SH-SY5Y (cell line): ENCODE data around the gene HGS.

Experiments used
- GATA2 ChIP-seq: IDR thresholded peaks from 2 replicates; pipeline ENCODE4 v1.6.1; 2011; ENCODE audit warnings: mild to moderate bottlenecking, low read depth, low read length
- GATA3 ChIP-seq: IDR thresholded peaks from 2 replicates; pipeline ENCODE4 v1.6.1; 2011; ENCODE audit warnings: low read depth, mild to moderate bottlenecking, low read length, moderate library complexity

HGS gene

DNA sequence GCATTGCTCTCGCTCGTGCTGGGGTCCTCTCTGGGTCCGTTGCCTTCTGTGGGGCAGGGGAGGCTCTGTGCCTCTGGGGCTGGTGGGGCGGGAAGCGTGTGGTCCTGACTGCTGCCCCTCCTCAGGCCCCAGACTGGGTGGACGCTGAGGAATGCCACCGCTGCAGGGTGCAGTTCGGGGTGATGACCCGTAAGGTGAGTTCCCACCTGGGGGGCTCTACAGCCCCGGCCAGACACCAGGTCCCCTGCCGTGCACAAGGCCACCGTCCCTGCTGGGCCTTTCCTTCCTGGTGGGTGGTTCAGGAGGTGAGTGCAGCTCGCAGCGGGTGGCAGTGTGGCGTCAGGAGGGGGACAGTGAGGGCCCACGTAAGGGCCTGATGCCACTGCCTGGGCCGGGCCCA lies 6.7 kb downstream of the HGS start:
- TF ChIP-seq GATA3 (no peak), GATA2 (no peak)

DNA sequence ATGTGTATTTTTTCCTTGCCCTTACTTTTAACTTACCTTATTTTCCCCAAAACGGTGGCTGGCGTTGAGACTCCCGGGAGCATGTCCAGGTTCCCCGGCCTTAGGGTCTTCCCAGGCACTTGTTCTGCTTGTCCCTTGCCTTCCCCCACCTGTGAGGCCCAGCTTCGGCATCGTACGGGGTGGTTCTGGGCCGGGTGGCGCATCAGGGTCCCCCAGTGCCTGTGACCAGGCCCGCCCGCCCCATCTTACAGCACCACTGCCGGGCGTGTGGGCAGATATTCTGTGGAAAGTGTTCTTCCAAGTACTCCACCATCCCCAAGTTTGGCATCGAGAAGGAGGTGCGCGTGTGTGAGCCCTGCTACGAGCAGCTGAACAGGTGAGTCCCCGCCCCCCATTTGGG lies 7.4 kb downstream of the HGS start:
- TF ChIP-seq GATA2 (no peak), GATA3 (no peak)

DNA sequence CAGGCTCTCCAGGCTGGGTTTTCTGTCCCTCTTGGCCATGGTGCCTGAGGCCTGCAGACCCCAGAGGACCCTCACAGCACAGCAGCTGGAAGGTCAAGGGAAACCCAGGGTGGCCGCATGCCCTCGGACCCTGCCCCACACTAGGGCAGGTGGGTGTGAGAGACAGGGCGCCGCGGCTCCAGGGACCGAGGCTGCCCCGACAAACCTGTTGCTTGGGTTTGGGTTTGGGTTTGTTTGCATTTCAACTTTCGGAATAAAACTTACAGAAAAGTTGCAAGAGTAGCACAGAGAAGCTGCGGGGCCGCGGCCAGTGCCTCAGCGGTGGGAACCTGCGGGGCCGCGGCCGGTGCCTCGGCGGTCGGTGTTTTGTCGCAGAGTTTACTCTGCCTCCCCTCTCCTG lies 7.8 kb downstream of the HGS start:
- TF ChIP-seq GATA2 (no peak), GATA3 (no peak)

DNA sequence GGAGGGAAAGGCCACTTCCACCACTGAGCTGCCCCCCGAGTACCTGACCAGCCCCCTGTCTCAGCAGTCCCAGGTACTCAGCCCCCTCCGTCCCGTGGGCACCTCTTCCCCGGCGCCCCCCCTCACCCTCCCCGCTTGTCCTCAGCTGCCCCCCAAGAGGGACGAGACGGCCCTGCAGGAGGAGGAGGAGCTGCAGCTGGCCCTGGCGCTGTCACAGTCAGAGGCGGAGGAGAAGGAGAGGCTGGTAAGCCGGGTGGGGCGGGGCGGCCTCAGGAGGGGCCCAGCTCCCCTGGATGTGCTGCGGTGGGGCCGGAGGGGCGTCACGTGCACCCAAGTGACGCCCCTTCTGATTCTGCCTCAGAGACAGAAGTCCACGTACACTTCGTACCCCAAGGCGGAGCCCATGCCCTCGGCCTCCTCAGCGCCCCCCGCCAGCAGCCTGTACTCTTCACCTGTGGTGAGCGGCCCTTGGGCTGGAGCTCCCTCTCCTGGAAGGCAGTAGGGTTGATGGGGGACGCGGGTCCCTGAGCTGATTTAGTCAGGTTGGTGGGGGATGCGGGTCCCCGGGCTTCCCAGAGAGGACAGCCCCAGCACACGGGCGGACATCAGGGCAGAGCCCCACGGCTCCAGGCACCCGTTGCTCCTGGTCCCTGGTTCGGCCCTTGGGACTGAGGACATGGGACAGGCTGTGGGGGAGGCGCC lies 9.8 kb downstream of the HGS start:
- TF ChIP-seq GATA2 (no peak), GATA3 (no peak)

DNA sequence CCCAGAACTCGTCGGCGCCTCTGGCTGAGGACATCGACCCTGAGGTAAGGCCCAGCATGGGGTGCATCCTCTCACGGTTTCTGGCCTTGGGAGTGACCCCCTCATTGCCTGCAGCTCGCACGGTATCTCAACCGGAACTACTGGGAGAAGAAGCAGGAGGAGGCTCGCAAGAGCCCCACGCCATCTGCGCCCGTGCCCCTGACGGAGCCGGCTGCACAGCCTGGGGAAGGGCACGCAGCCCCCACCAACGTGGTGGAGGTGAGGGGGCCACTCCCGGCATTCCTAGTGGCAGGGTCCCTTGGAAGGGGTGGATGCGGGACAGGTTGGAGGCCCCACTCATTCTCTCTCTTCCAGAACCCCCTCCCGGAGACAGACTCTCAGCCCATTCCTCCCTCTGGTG lies 11.0 kb downstream of the HGS start:
- no peak for TF ChIP-seq GATA2
- no peak for TF ChIP-seq GATA3

DNA sequence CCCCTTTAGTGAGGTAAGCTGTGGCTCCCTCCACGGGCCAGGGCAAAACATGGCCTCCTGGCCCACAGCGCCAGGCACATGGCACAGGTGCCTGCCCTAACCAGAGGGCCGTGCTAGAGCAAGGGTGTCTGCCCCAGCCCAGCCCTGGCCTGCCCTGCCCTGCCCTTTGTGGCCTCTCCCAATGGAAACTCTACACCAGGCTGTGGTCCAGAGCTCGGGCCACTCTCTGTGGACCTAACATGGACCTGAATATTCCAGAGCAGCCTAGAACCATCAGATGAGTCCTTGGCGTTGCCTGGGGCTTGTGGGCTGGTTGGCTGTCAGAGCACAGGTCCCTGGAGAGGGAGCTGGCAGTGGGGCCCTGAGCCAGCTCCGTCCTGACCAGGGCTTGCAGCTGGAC lies 11.4 kb downstream of the HGS start:
- no peak for TF ChIP-seq GATA2
- TF ChIP-seq GATA3 = no peak

DNA sequence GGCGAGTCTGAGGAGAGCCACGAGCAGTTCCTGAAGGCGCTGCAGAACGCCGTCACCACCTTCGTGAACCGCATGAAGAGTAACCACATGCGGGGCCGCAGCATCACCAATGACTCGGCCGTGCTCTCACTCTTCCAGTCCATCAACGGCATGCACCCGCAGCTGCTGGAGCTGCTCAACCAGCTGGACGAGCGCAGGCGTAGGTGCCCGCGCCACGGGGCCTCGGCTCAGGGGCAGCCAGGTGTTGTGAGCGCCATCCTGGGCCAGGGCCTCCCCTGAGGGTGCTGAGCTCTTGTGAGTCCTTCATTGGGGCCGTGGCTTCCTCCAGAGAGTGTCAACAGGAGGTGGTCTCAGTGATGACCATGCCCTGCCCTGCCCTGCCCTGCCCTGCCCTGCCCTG lies 12.0 kb downstream of the HGS start:
- no peak for TF ChIP-seq GATA3
- no peak for TF ChIP-seq GATA2

DNA sequence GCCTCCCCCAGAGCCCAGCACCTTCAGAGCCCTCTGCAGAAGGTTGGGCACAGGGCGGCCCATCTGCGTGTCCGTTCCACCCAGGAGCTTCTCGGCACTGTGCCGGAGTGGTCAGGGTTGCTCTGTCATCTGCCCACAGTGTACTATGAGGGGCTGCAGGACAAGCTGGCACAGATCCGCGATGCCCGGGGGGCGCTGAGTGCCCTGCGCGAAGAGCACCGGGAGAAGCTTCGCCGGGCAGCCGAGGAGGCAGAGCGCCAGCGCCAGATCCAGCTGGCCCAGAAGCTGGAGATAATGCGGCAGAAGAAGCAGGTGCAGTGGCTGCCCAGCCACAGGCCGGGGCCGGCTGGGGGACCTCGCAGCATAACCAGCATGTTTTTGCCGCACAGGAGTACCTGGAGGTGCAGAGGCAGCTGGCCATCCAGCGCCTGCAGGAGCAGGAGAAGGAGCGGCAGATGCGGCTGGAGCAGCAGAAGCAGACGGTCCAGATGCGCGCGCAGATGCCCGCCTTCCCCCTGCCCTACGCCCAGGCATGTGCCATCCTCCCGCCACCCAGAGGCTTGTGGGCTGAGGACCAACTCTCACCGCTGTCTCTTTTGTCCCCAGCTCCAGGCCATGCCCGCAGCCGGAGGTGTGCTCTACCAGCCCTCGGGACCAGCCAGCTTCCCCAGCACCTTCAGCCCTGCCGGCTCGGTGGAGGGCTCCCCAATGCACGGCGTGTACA lies 12.6 kb downstream of the HGS start:
- TF ChIP-seq GATA3 (no peak), GATA2 (no peak)

DNA sequence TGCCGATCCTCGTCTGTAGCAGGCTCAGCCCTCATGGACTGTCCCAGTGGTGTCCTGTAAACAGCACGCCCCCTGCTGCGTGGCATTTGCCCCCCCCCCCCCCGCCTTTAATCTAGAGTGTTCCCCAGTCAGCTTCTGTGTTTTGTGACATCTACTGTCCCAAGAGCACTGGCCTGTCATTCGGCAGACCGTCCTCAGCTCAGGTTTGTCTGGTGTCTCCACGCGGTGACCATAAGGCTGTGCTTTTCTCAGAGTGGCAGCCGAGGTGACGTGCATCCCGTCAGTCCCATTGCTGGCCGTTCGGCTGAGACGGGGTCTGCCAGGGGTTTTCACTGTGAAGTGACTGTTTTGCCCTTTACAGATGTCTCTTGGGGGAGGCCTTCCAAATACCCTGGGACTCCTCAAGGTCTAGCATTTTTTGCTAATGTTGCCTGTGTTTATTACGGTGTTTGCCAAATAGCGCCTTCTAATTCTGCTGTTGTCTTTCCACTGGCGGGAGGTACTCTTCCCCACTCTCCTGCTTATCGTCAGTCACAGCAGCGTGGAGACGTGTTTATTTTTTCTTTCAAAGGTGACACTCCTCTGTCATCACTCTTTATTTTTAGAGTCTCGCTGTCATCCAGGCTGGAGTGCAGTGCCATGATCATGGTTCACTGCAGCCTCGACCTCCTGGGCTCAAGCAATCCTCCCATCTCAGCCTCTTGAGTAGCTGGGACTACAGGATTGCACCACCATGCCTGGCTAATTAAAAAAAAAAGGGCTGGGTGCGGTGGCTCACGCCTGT lies 13.6 kb downstream of the HGS start:
- TF ChIP-seq GATA2 (no peak), GATA3 (no peak)

DNA sequence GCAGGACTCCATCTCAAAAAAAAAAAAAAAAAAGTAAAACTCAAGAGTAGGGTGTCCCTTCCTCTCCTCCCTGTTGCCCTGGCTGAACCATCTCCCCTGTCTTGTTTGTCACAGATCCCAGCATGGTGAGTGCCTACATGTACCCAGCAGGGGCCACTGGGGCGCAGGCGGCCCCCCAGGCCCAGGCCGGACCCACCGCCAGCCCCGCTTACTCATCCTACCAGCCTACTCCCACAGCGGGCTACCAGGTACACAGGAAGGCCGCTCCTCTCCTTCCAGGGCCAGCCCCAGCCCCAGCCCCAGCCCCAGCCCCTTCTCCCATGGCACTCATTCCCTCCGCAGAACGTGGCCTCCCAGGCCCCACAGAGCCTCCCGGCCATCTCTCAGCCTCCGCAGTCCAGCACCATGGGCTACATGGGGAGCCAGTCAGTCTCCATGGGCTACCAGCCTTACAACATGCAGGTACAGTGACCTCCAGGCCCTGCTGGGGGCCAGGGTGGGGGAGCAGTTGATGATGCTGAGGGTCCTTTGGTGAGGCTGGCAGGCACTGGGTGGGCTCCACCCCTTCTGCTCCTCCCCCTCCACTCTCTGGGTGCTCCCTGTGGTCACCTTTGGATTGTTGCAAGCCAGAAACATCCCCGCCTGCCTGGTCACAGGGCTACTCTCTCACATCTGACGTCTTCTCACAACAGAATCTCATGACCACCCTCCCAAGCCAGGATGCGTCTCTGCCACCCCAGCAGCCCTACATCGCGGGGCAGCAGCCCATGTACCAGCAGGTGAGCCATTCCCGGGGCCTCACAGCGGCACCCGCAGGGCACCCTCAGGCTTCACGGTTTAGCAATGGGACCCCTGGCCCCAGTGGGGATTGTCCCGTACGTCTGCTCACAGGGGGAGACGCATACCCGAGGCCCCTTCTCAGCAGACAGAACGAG lies 16.8 kb downstream of the HGS start:
- no peak for TF ChIP-seq GATA2
- no peak for TF ChIP-seq GATA3

DNA sequence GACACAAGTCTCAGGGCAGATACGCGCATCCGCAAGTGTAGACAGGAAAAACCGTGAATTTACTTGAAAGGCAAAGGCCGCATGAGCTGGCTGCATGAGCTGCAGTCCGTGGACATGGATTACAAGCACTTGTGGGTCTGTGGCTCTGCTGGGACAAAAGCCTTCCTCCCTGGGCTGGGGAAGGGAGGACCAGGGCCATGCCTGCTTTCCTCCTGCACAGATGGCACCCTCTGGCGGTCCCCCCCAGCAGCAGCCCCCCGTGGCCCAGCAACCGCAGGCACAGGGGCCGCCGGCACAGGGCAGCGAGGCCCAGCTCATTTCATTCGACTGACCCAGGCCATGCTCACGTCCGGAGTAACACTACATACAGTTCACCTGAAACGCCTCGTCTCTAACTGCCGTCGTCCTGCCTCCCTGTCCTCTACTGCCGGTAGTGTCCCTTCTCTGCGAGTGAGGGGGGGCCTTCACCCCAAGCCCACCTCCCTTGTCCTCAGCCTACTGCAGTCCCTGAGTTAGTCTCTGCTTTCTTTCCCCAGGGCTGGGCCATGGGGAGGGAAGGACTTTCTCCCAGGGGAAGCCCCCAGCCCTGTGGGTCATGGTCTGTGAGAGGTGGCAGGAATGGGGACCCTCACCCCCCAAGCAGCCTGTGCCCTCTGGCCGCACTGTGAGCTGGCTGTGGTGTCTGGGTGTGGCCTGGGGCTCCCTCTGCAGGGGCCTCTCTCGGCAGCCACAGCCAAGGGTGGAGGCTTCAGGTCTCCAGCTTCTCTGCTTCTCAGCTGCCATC lies 17.7 kb downstream of the HGS start:
- no peak for TF ChIP-seq GATA2

DNA sequence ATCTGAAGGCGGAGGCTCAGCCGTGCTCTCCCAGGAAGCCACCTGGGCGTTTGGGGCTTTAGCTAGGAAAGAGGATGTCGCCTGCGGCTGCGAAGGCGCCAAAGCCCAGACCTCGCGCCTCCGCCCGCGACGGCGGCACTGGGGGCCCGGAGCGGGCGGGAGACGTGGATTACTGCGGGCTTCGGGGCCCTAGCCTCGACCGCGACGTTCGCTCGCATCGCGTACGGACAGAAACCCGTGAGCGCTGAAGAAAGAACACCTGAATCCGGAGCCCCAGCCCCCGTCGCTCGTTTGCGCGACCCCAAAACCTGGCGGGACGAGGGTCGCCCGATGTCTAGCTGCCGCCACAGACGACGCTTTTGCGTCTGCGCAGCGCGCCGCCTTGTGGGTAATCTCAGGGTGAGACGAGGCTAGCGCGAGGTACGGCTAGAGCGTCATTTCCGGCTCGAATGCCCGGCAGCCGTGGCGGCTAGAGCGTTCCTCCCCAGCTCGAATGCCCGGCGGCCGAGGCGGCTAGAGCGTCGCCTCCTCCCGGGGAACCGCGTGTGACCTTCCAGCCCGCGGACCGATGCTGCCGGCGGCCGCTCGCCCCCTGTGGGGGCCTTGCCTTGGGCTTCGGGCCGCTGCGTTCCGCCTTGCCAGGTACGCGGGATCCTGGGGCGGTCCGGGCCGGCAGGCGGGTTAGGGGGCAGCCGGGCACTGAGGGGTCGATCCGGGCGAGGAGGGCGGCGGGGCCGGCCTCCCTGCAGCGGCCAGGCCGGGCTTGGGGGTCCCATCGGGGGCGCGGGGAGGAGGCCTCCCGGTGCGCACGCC lies 19.3 kb downstream of the HGS start, which contains the start of gene MRPL12:
Gene MRPL12, plus strand, starts transcription at position 434 of the 813 bp plus-strand sequence. Its CDS starts 135 bp downstream, at position 569.
- TF ChIP-seq GATA2 (no peak), GATA3 (no peak)
